Measurements from ENCODE around the gene NQO2. TPM values are rescaled to one million over a fixed set of nuclear protein-coding genes. Genes with fewer than 3 reads are reported as not detected.
"Not testable (repeated sequence)": the region's sequence is repeated elsewhere in the genome, so short reads cannot be mapped to it uniquely, and the experiment has no call there.

The NQO2 gene
- total RNA-seq, 2 donors from 2014 or later, result 32.7 to 47.3 TPM

- ATAC-seq (replicated peaks in 1 of 2), result no peak
- peaks cover 24 to 36% of the 10 kb centered on the region in 2 donors for H3K36me3 Mint-ChIP-seq (ENCODE audit: insufficient read depth in 2 of 2)
- peaks cover 4 to 12% of the 10 kb centered on the region in 2 donors for H3K9me3 Mint-ChIP-seq
- H3K4me1 Mint-ChIP-seq (ENCODE audit: low read depth), result peaks cover 10% of the 10 kb centered on the region
- H3K27ac Mint-ChIP-seq, result no peak overlapping the region
- no peak for DNase-seq
- H3K4me3 Mint-ChIP-seq, result no peak overlapping the region
- no peaks in the 10 kb centered on the region for H3K27me3 Mint-ChIP-seq (ENCODE audit: low read depth)
These were observed 15.4 kb downstream of the NQO2 start for GRCh38 chr6:3015144-3015543.

GRCh38 chr6:3016473-3017280 is 17.0 kb downstream of the NQO2 start:
- Mint-ChIP-seq H3K36me3 (ENCODE audit: insufficient read depth in 2 of 2) (peaks cover 11 to 22% of the 10 kb centered on the region in 2 donors), H3K9me3 (peaks cover 2 to 10% of the 10 kb centered on the region in 2 donors), H3K4me3 (no peak overlapping the region), H3K27me3 (ENCODE audit: low read depth) (no peaks in the 10 kb centered on the region), H3K27ac (no peak overlapping the region), H3K4me1 (ENCODE audit: low read depth) (peaks cover 18% of the 10 kb centered on the region)
- ATAC-seq (replicated peaks in 1 of 2) (no peak), DNase-seq (no peak)

- Mint-ChIP-seq H3K27me3 (ENCODE audit: low read depth) (no peaks in the 10 kb centered on the region), H3K4me1 (ENCODE audit: low read depth) (peaks cover 25% of the 10 kb centered on the region), H3K27ac (no peak overlapping the region), H3K9me3 (peaks cover 0 to 3% of the 10 kb centered on the region in 2 donors), H3K36me3 (ENCODE audit: insufficient read depth in 2 of 2) (peaks cover 7 to 18% of the 10 kb centered on the region in 2 donors), H3K4me3 (no peak overlapping the region)
- DNase-seq (no peak), ATAC-seq (replicated peaks in 1 of 2) (no peak)
These were observed 17.6 kb downstream of the NQO2 start for GRCh38 chr6:3017304-3017703.

GRCh38 chr6:3019065-3019464 is 19.4 kb downstream of the NQO2 start:
- H3K27me3 Mint-ChIP-seq (ENCODE audit: low read depth), result no peaks in the 10 kb centered on the region
- H3K4me1 Mint-ChIP-seq (ENCODE audit: low read depth), result peaks cover 36% of the 10 kb centered on the region
- no peak overlapping the region for H3K4me3 Mint-ChIP-seq
- no peak overlapping the region for H3K27ac Mint-ChIP-seq
- peaks cover 5 to 17% of the 10 kb centered on the region in 2 donors for H3K36me3 Mint-ChIP-seq (ENCODE audit: insufficient read depth in 2 of 2)
- H3K9me3 Mint-ChIP-seq, result no peaks in the 10 kb centered on the region
- ATAC-seq (replicated peaks in 1 of 2) (no peak), DNase-seq (no peak)

GRCh38 chr6:3019749-3020320 is 20.1 kb downstream of the NQO2 start:
- ATAC-seq (replicated peaks in 1 of 2), result no peak
- Mint-ChIP-seq H3K9me3 (no peaks in the 10 kb centered on the region), H3K27ac (peak overlapping the region; percentile 3), H3K4me1 (ENCODE audit: low read depth) (peaks cover 44% of the 10 kb centered on the region), H3K27me3 (ENCODE audit: low read depth) (no peaks in the 10 kb centered on the region), H3K36me3 (ENCODE audit: insufficient read depth in 2 of 2) (peaks cover 5 to 13% of the 10 kb centered on the region in 2 donors), H3K4me3 (no peak overlapping the region)
- DNase-seq, result no peak

GRCh38 chr6:3020976-3021598 is 21.4 kb downstream of the NQO2 start:
- H3K9me3 Mint-ChIP-seq, result not testable (repeated sequence)

GRCh38 chr6:3022765-3023662 is 23.3 kb downstream of the NQO2 start:
- DNase-seq, result peak; percentile 25 to 43
- no peaks in the 10 kb centered on the region for H3K27me3 Mint-ChIP-seq (ENCODE audit: low read depth)
- peaks cover 66% of the 10 kb centered on the region for H3K4me1 Mint-ChIP-seq (ENCODE audit: low read depth)
- H3K4me3 Mint-ChIP-seq, result peak overlapping the region; percentile 97 to 98
- peaks cover 5 to 12% of the 10 kb centered on the region in 2 donors for H3K36me3 Mint-ChIP-seq (ENCODE audit: insufficient read depth in 2 of 2)
- H3K27ac Mint-ChIP-seq, result peak overlapping the region; percentile 95
- H3K9me3 Mint-ChIP-seq, result no peaks in the 10 kb centered on the region
- peak; percentile 19 to 20 for ATAC-seq (replicated peaks in 1 of 2)

More at GRCh38 chr6:3020976-3021598, 21.4 kb downstream of the NQO2 start:
- not testable (repeated sequence) for H3K27me3 Mint-ChIP-seq (ENCODE audit: low read depth); ATAC-seq (replicated peaks in 1 of 2); DNase-seq; H3K27ac Mint-ChIP-seq; H3K4me3 Mint-ChIP-seq
- peaks cover 5 to 13% of the 10 kb centered on the region in 2 donors for H3K36me3 Mint-ChIP-seq (ENCODE audit: insufficient read depth in 2 of 2)
- H3K4me1 Mint-ChIP-seq (ENCODE audit: low read depth), result peaks cover 53% of the 10 kb centered on the region

- ATAC-seq (replicated peaks in 1 of 2) (peak; percentile 94 to 97), DNase-seq (peak; percentile 92 to 93)
- Mint-ChIP-seq H3K36me3 (ENCODE audit: insufficient read depth in 2 of 2) (peaks cover 5 to 10% of the 10 kb centered on the region in 2 donors), H3K9me3 (no peaks in the 10 kb centered on the region), H3K27me3 (ENCODE audit: low read depth) (no peaks in the 10 kb centered on the region), H3K4me3 (peak overlapping the region; percentile 97 to 98), H3K4me1 (ENCODE audit: low read depth) (peaks cover 72% of the 10 kb centered on the region), H3K27ac (peak overlapping the region; percentile 95)
These were observed 24.2 kb downstream of the NQO2 start for GRCh38 chr6:3023663-3024483.

- H3K27ac Mint-ChIP-seq, result peak overlapping the region; percentile 80
- H3K4me3 Mint-ChIP-seq, result peak overlapping the region; percentile 65 to 82
- peaks cover 3 to 7% of the 10 kb centered on the region in 2 donors for H3K36me3 Mint-ChIP-seq (ENCODE audit: insufficient read depth in 2 of 2)
- peak; percentile 16 to 44 for ATAC-seq (replicated peaks in 1 of 2)
- no peaks in the 10 kb centered on the region for H3K9me3 Mint-ChIP-seq
- H3K27me3 Mint-ChIP-seq (ENCODE audit: low read depth), result no peaks in the 10 kb centered on the region
- H3K4me1 Mint-ChIP-seq (ENCODE audit: low read depth), result peaks cover 55% of the 10 kb centered on the region
- DNase-seq, result peak; percentile 26 to 55
These were observed 27.3 kb downstream of the NQO2 start for GRCh38 chr6:3026791-3027626.

- H3K36me3 Mint-ChIP-seq (ENCODE audit: insufficient read depth in 2 of 2), result not testable (repeated sequence)
- peak in 1 of 2 donors; percentile 21 for DNase-seq
- H3K4me1 Mint-ChIP-seq (ENCODE audit: low read depth), result peaks cover 45% of the 10 kb centered on the region
These were observed 28.5 kb downstream of the NQO2 start for GRCh38 chr6:3028156-3028555.

GRCh38 chr6:3031857-3032640 is 32.4 kb downstream of the NQO2 start:
- DNase-seq, result no peak
- Mint-ChIP-seq H3K27ac (no peak overlapping the region), H3K4me3 (peak overlapping the region in 1 of 2 donors; percentile 16), H3K36me3 (ENCODE audit: insufficient read depth in 2 of 2) (no peaks in the 10 kb centered on the region), H3K4me1 (ENCODE audit: low read depth) (peaks cover 9% of the 10 kb centered on the region), H3K9me3 (no peaks in the 10 kb centered on the region), H3K27me3 (ENCODE audit: low read depth) (no peaks in the 10 kb centered on the region)
- peak in 1 of 2 donors; percentile 64 for ATAC-seq (replicated peaks in 1 of 2)

More at GRCh38 chr6:3028156-3028555, 28.5 kb downstream of the NQO2 start:
- H3K9me3 Mint-ChIP-seq; H3K27ac Mint-ChIP-seq; ATAC-seq (replicated peaks in 1 of 2); H3K27me3 Mint-ChIP-seq (ENCODE audit: low read depth): not testable (repeated sequence)
- H3K4me3 Mint-ChIP-seq, result peak overlapping the region in 1 of 2 donors; percentile 25

All from activated T-cell treated with anti-CD3 and anti-CD28 coated beads, Interleukin-2, amount 50 U/mL, for 72 hours (primary cell).